Endothelial cell of umbilical vein (primary cell): ENCODE data around the gene PKD1L1. TPM values are rescaled to one million over a fixed set of nuclear protein-coding genes. Genes with fewer than 3 reads are reported as not detected.

Experiments used
- BruUV-seq: library from RNA; stranded (reverse); fragments of 400-500 nt; replicated peaks from 2 replicates; lab custom pipeline; 2021; lab: Mats Ljungman, UMichigan
- CTCF ChIA-PET: fragments of 300-600, 350-600 bp; sonication (Branson Sonifier 250); formaldehyde crosslinking; loops from one replicate; lab custom pipeline; 2021; ENCODE audit warnings: antibody characterized with exemption, inconsistent platforms; lab: Charles Lee
- POLR2A ChIA-PET: fragments of 300-600, 350-600 bp; sonication (Branson Sonifier 250); formaldehyde crosslinking; loops from one replicate; lab custom pipeline; 2021; ENCODE audit warnings: antibody characterized with exemption, inconsistent platforms; lab: Charles Lee
- DNase-seq: peaks from one replicate; pipeline ENCODE4 v3.0.0-alpha.2; 2011; ENCODE audit warnings: low read depth, low spot score
- FAIRE-seq: peaks from 2 replicates; lab custom pipeline; 2011; peaks lifted over from hg19 to GRCh38; lab: Jason Lieb, UNC
- H2AFZ ChIP-seq: 2 replicates; pipeline ENCODE4 v1.6.0; 2012; ENCODE audit warnings: low read depth, low read length, control low read depth, inconsistent platforms
- H3K27ac ChIP-seq: 2 replicates; pipeline ENCODE4 v1.5.1; 2011; ENCODE audit warnings: low read depth, mild to moderate bottlenecking, control low read depth, low read length, moderate library complexity; ENCODE audit not compliant: insufficient read depth
- H3K27me3 ChIP-seq, 2 experiments: 2 replicates each; pipeline versions ENCODE4 v1.6.0 to v1.6.1; 2011; ENCODE audit warnings: low read length in 2 of 2, mixed read lengths in 1 of 2; ENCODE audit not compliant: control insufficient read depth in 2 of 2, insufficient read depth in 2 of 2
- H3K36me3 ChIP-seq, 2 experiments: 2 replicates in 1 of 2; 3 replicates in 1 of 2; pipeline ENCODE4 v1.5.1; 2011; ENCODE audit warnings: low read length in 2 of 2, mild to moderate bottlenecking in 1 of 2, moderate library complexity in 1 of 2; ENCODE audit not compliant: control insufficient read depth in 2 of 2, insufficient read depth in 2 of 2; ENCODE audit errors: extremely low read depth in 1 of 2
- H3K4me1 ChIP-seq: 3 replicates; pipeline ENCODE4 v1.5.1; 2011; ENCODE audit warnings: mild to moderate bottlenecking, low read length; ENCODE audit not compliant: control insufficient read depth, insufficient read depth; ENCODE audit errors: extremely low read depth
- H3K4me2 ChIP-seq: 2 replicates; pipeline ENCODE4 v1.6.1; 2011; ENCODE audit warnings: low read length, control low read depth, mixed read lengths; ENCODE audit not compliant: insufficient read depth
- H3K4me3 ChIP-seq, 3 experiments: fragments of 200-600 bp in 1 of 3; sonication (generic), shearing (Covaris generic) in 1 of 3; replicated peaks in 1 of 3; 2 replicates each; pipeline ENCODE4 v1.5.1; 2011 to 2016; ENCODE audit warnings: control low read depth in 3 of 3, low read length in 3 of 3, mild to moderate bottlenecking in 2 of 3, inconsistent platforms in 1 of 3, low read depth in 1 of 3, moderate library complexity in 1 of 3; ENCODE audit not compliant: insufficient read depth in 1 of 3
- H3K79me2 ChIP-seq: 2 replicates; pipeline ENCODE4 v1.6.0; 2012; ENCODE audit warnings: low read length, inconsistent platforms; ENCODE audit not compliant: control insufficient read depth, insufficient read depth
- H3K9ac ChIP-seq: replicated peaks from 2 replicates; pipeline ENCODE3; 2011; ENCODE audit warnings: low read length, control low read depth; ENCODE audit not compliant: insufficient read depth; ENCODE audit errors: extremely low read depth
- H3K9me1 ChIP-seq: replicated peaks from 3 replicates; pipeline ENCODE4 v1.6.0; 2011; ENCODE audit warnings: mild to moderate bottlenecking, low read length; ENCODE audit not compliant: control insufficient read depth, insufficient read depth; ENCODE audit errors: extremely low read depth
- H3K9me3 ChIP-seq: replicated peaks from 2 replicates; pipeline ENCODE4 v1.5.1; 2012; ENCODE audit warnings: low read length, inconsistent platforms; ENCODE audit not compliant: control insufficient read depth, insufficient read depth
- H4K20me1 ChIP-seq: replicated peaks from 2 replicates; pipeline ENCODE3; 2011; ENCODE audit warnings: mild to moderate bottlenecking, low read length; ENCODE audit not compliant: control insufficient read depth, insufficient read depth; ENCODE audit errors: extremely low read depth
- CTCF ChIP-seq, 2 donors: IDR thresholded peaks; 1 replicate in 1 of 2; 2 replicates in 1 of 2; pipeline ENCODE4 v1.5.1; 2011; ENCODE audit warnings: low read length in 2 of 2, mild to moderate bottlenecking in 2 of 2, moderate library complexity in 2 of 2, control low read depth in 1 of 2, inconsistent platforms in 1 of 2, low read depth in 1 of 2; ENCODE audit not compliant: insufficient read depth in 1 of 2; ENCODE audit errors: extremely low read depth in 1 of 2
- EZH2 ChIP-seq: IDR thresholded peaks from 2 replicates; pipeline ENCODE4 v1.6.1; 2012; ENCODE audit warnings: borderline replicate concordance, low read depth, mild to moderate bottlenecking, moderate library complexity, low read length, inconsistent platforms; ENCODE audit not compliant: severe bottlenecking
- GATA2 ChIP-seq: IDR thresholded peaks from 2 replicates; pipeline ENCODE4 v1.7.0; 2011; ENCODE audit warnings: low read depth, mild to moderate bottlenecking, moderate library complexity, mixed read lengths, low read length; ENCODE audit not compliant: insufficient read length, insufficient read depth
- JUN ChIP-seq: IDR thresholded peaks from 2 replicates; pipeline ENCODE4 v1.6.1; 2011; ENCODE audit warnings: borderline replicate concordance, low read depth; ENCODE audit not compliant: insufficient read length, insufficient read depth
- dilution Hi-C: fragments of 300-500 bp; cut with MboI; formaldehyde crosslinking; loops from one replicate; pipeline ENCODE4 v1.15.0; 2019; ENCODE audit warnings: low sequenced_read_pairs; ENCODE audit not compliant: extremely low pct_ligation_motif_present
- intact Hi-C: fragments of 100-400 bp; cut with micrococcal nuclease; formaldehyde crosslinking; loops from one replicate; pipeline ENCODE4 v1.10.0; 2022
- polyA plus RNA-seq, 4 experiments: library from polyadenylated mRNA; depleted of rRNA in 3 of 4; stranded (reverse) in 3 of 4; unstranded in 1 of 4; fragments of >200 nt; gene quantifications; 2 replicates each; pipeline versions ENCODE4 v1.2.1 to v1.2.3, GENCODE V29; 2011 to 2012; ENCODE audit warnings: missing spikeins in 1 of 4
- total RNA-seq: library from RNA; stranded (reverse); gene quantifications from 2 replicates; pipeline ENCODE4 v1.2.3, GENCODE V29; 2021

The PKD1L1 gene
- total and polyA plus RNA-seq, 2 donors (not counting 3 experiments of a cell fraction or from before 2014, with no cell fraction given) = 4.1 to 5.9 TPM

- Histone ChIP-seq H2AFZ (no peak overlapping the region), H3K4me2 (no peak overlapping the region), H3K9ac (no peak overlapping the region), H3K36me3 (no peaks in the 10 kb centered on the region), H3K4me1 (no peaks in the 10 kb centered on the region), H3K79me2 (no peaks in the 10 kb centered on the region), H4K20me1 (no peaks in the 10 kb centered on the region), H3K27ac (no peak overlapping the region), H3K9me1 (no peaks in the 10 kb centered on the region), H3K9me3 (no peaks in the 10 kb centered on the region), H3K4me3 (no peak overlapping the region), H3K27me3 (peaks cover 0 to 2% of the 10 kb centered on the region in 2 experiments)
- BruUV-seq = no TSS peak
- intact Hi-C loops (loop anchor here (5.0 kb wide), 1 partner anchor 219 kb away; no protein-coding TSS in a partner anchor), dilution Hi-C loops (no loop called here)
- POLR2A ChIA-PET = no interaction called here
- DNase-seq (no peak), FAIRE-seq (no peak)
- CTCF ChIA-PET = interaction anchor here (0.6 to 1.0 kb wide), 5 partner anchors 18 to 55 kb away, joined by 3 to 5 read pairs (median 3); partner anchors contain the start of gene PKD1L1
- TF ChIP-seq JUN (no peak), CTCF (IDR thresholded peaks at IDR 0.05; ENCODE audit: extremely low read depth in 1 of 2, insufficient read depth in 1 of 2, low read depth in 1 of 2, low read length in 2 of 2) (peak; percentile 38 to 39), EZH2 (no peak)
Measured at GRCh38 chr7:47893238-47893637, 55.0 kb downstream of the PKD1L1 start.

- Histone ChIP-seq H2AFZ (no peak overlapping the region), H3K36me3 (no peaks in the 10 kb centered on the region), H3K4me2 (no peak overlapping the region), H4K20me1 (no peaks in the 10 kb centered on the region), H3K9ac (no peak overlapping the region), H3K27me3 (peaks cover 0 to 2% of the 10 kb centered on the region in 2 experiments), H3K4me1 (no peaks in the 10 kb centered on the region), H3K9me3 (no peaks in the 10 kb centered on the region), H3K4me3 (no peak overlapping the region), H3K79me2 (no peaks in the 10 kb centered on the region), H3K9me1 (no peaks in the 10 kb centered on the region), H3K27ac (no peak overlapping the region)
- POLR2A ChIA-PET = no interaction called here
- FAIRE-seq (no peak), DNase-seq (no peak)
- dilution Hi-C loops = no loop called here
- TF ChIP-seq GATA2 = no peak
- CTCF ChIA-PET = no interaction called here
- no TSS peak for BruUV-seq
- intact Hi-C loops = loop anchor here (5.0 kb wide), 1 partner anchor 222 kb away; no protein-coding TSS in a partner anchor
Measured at GRCh38 chr7:47890606-47891005, 57.7 kb downstream of the PKD1L1 start.
